Testis (tissue), 3 donors: ENCODE measurements around the gene YWHAH. TPM values are rescaled to one million over a fixed set of nuclear protein-coding genes. Genes with fewer than 3 reads are reported as not detected.

Experiments
- DNase-seq: peaks from one replicate; pipeline ENCODE4 v3.0.0-alpha.2; 2019
- H3K27ac ChIP-seq, 2 donors: fragments of 200-600 bp; sonication (generic); one replicate each; pipeline ENCODE4 v1.5.1; 2019
- H3K27me3 ChIP-seq: fragments of 200-600 bp; sonication (generic); one replicate; pipeline ENCODE4 v1.5.1; 2019
- H3K36me3 ChIP-seq: fragments of 200-600 bp; sonication (generic); one replicate; pipeline ENCODE4 v1.5.1; 2017; ENCODE audit warnings: low read depth; ENCODE audit errors: missing control alignments
- H3K4me1 ChIP-seq: fragments of 200-600 bp; sonication (generic); one replicate; pipeline ENCODE4 v1.5.1; 2019
- H3K4me3 ChIP-seq, 2 donors: fragments of 200-600 bp; sonication (generic); one replicate each; pipeline ENCODE4 v1.5.1; 2017 to 2019
- H3K9me3 ChIP-seq: fragments of 200-600 bp; sonication (generic); one replicate; pipeline ENCODE4 v1.5.1; 2017
- CTCF ChIP-seq, 3 experiments: fragments of 450-650 bp in 2 of 3; fragments of 200-600 bp in 1 of 3; sonication (generic) in 1 of 3; IDR thresholded peaks; one replicate each; pipeline ENCODE4 v1.5.1; 2016 to 2019; ENCODE audit warnings: antibody characterized with exemption in 3 of 3, mild to moderate bottlenecking in 2 of 3, moderate library complexity in 1 of 3
- POLR2A ChIP-seq: fragments of 450-650 bp; IDR thresholded peaks from one replicate; pipeline ENCODE4 v1.6.1; 2017; ENCODE audit warnings: antibody characterized with exemption, mild to moderate bottlenecking, moderate library complexity
- WGBS, 2 donors: methylation state at CpG; one replicate each; pipeline ENCODE4 v1.1.5; 2018; 5-methylcytosine and 5-hydroxymethylcytosine counted together
- intact Hi-C: fragments of 100-400 bp; cut with DNase I; formaldehyde crosslinking; loops from one replicate; pipeline ENCODE4 v1.15.1; 2023; ENCODE audit warnings: low total_unique reads
- polyA plus RNA-seq: library from polyadenylated mRNA; stranded (reverse); fragments of 350-450 nt; fragmentation: Illumina TruSeq; extraction: RNeasy Lipid Tissue Mini Kit (QIAGEN cat#74804); gene quantifications from one replicate; pipeline ENCODE4 v1.2.3, GENCODE V29; 2014; ENCODE audit warnings: low read depth, low replicate concordance; ENCODE audit not compliant: insufficient read depth
- total RNA-seq, 2 donors: library from RNA; depleted of rRNA; stranded (reverse); fragments of >200 nt; gene quantifications; one replicate each; pipeline ENCODE4 v1.2.3, GENCODE V29; 2016

YWHAH gene
- total and polyA plus RNA-seq, 3 donors from 2014 or later, result 27.2 to 48.9 (median 47.6) TPM

DNA sequence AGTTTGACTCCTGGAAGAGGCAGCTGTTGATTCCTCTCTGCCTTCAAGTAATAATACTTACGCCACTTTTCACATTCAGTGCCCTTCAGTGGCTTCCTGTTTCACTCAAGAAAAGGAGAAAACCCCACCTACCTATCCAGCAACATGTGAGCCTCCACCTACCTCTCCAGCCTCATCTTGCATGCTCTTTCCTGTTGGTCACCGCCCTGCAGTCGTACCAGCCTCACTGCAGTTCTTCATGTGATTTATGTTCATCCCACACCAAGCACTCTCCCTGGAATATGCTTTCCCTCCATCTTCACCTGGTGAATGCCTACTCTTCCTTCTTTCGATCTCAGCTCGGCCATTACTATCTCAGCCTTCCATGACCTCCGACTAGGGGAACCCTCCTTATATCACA, 21.8 kb upstream of the YWHAH start:
- 85 to 89% methylated on average over 6 of the region's 6 CpGs for WGBS, 2 donors
- TF ChIP-seq CTCF (IDR thresholded peaks at IDR 0.05) (no peak), POLR2A (no peak)

GRCh38 chr22:31923136-31923535, 21.2 kb upstream of the YWHAH start:
- H3K27me3 ChIP-seq, result no peaks in the 10 kb centered on the region
- 32 to 54% methylated on average over 5 of the region's 5 CpGs for WGBS, 2 donors
- intact Hi-C loops, result no loop called here
- no peaks in the 10 kb centered on the region for H3K36me3 ChIP-seq
- H3K9me3 ChIP-seq, result no peaks in the 10 kb centered on the region
- peak; percentile 48 for DNase-seq
- H3K4me3 ChIP-seq, result no peak overlapping the region
- H3K27ac ChIP-seq, result peak overlapping the region in 1 of 2 donors; percentile 10
- H3K4me1 ChIP-seq, result peaks cover 7% of the 10 kb centered on the region
- TF ChIP-seq POLR2A, result no peak
- no peak for TF ChIP-seq CTCF (IDR thresholded peaks at IDR 0.05)

More for the DNA sequence above, 21.8 kb upstream of the YWHAH start:
- Histone ChIP-seq H3K4me3 (no peak overlapping the region), H3K36me3 (no peaks in the 10 kb centered on the region), H3K9me3 (no peaks in the 10 kb centered on the region), H3K27me3 (no peaks in the 10 kb centered on the region), H3K4me1 (peaks cover 7% of the 10 kb centered on the region), H3K27ac (no peak overlapping the region)
- intact Hi-C loops, result no loop called here
- DNase-seq, result no peak

- H3K27ac ChIP-seq, result peak overlapping the region in 1 of 2 donors; percentile 10
- H3K4me1 ChIP-seq, result peaks cover 8% of the 10 kb centered on the region
- H3K4me3 ChIP-seq, result no peak overlapping the region
- no peaks in the 10 kb centered on the region for H3K27me3 ChIP-seq
- 75 to 82% methylated on average over 2 of the region's 2 CpGs for WGBS, 2 donors
- no peaks in the 10 kb centered on the region for H3K9me3 ChIP-seq
- TF ChIP-seq POLR2A (no peak), CTCF (IDR thresholded peaks at IDR 0.05) (no peak)
- intact Hi-C loops, result no loop called here
- no peaks in the 10 kb centered on the region for H3K36me3 ChIP-seq
- no peak for DNase-seq
Observed at GRCh38 chr22:31923747-31924146, 20.6 kb upstream of the YWHAH start.

DNA sequence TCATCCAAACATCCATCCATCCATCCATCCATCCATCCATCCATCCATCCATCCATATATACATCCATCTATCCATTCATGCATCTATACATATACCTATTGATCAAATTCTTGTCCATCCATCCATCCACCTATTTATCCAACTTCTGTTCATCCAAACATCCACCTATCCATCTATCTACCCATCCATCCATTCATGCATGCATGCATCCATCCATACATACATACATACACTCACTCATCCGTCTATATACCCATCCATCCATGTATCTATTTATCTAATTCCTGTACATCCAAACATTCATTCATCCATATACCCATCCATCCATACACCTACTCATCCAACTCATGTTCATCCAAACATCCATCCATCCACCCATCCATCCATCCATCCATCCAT, 19.3 kb upstream of the YWHAH start:
- intact Hi-C loops, result no loop called here
- Histone ChIP-seq H3K36me3 (no peaks in the 10 kb centered on the region), H3K27me3 (no peaks in the 10 kb centered on the region), H3K9me3 (no peaks in the 10 kb centered on the region), H3K4me3 (no peak overlapping the region), H3K27ac (no peak overlapping the region), H3K4me1 (peaks cover 17% of the 10 kb centered on the region)
- 76 to 98% methylated on average over 1 of the region's 1 CpG for WGBS, 2 donors
- DNase-seq, result no peak
- TF ChIP-seq CTCF (IDR thresholded peaks at IDR 0.05), result no peak
- TF ChIP-seq POLR2A, result no peak

GRCh38 chr22:31926024-31926423, 18.3 kb upstream of the YWHAH start:
- H3K4me3 ChIP-seq, result no peak overlapping the region
- TF ChIP-seq POLR2A (no peak), CTCF (IDR thresholded peaks at IDR 0.05) (no peak)
- no peak overlapping the region for H3K27ac ChIP-seq
- intact Hi-C loops, result no loop called here
- WGBS, 2 donors, result 78 to 79% methylated on average over 1 of the region's 1 CpG
- no peaks in the 10 kb centered on the region for H3K27me3 ChIP-seq
- H3K9me3 ChIP-seq, result no peaks in the 10 kb centered on the region
- no peaks in the 10 kb centered on the region for H3K36me3 ChIP-seq
- peaks cover 17% of the 10 kb centered on the region for H3K4me1 ChIP-seq
- no peak for DNase-seq
